SK-N-SH treated with all-trans-retinoic acid at 6 μM for 48 hours (cell line): ENCODE data around the gene KCNIP2.

Source experiments
- ATAC-seq: fragments of 200-7000 bp; cut with Tn5 transposase; 3 replicates; pipeline ENCODE4 v1.9.1; 2020; ENCODE audit warnings: mild to moderate bottlenecking, moderate library complexity
- ARNTL ChIP-seq: fragments of 450-650 bp; formaldehyde crosslinking; IDR thresholded peaks from 2 replicates; pipeline ENCODE4 v1.5.0; 2020; ENCODE audit warnings: low read depth, mild to moderate bottlenecking, moderate library complexity, borderline replicate concordance
- BACH2 ChIP-seq: fragments of 250-450 bp; sonication (Bioruptor Pico); IDR thresholded peaks from 2 replicates; pipeline ENCODE4 v1.9.0; 2021; ENCODE audit warnings: mild to moderate bottlenecking, borderline replicate concordance
- CSDC2 ChIP-seq: fragments of 250-450 bp; sonication (Bioruptor Pico); IDR thresholded peaks from 2 replicates; pipeline ENCODE4 v1.5.0; 2020; ENCODE audit warnings: mild to moderate bottlenecking, moderate library complexity
- ESRRG ChIP-seq: fragments of 250-450 bp; sonication (Bioruptor Pico); IDR thresholded peaks from 2 replicates; pipeline ENCODE4 v1.6.1; 2021; ENCODE audit warnings: mild to moderate bottlenecking
- GLIS3 ChIP-seq: fragments of 250-450 bp; sonication (Bioruptor Pico); IDR thresholded peaks from 2 replicates; pipeline ENCODE4 v1.5.0; 2020; ENCODE audit warnings: mild to moderate bottlenecking, moderate library complexity
- ISL1 ChIP-seq: fragments of 250-450 bp; sonication (Bioruptor Pico); IDR thresholded peaks from 2 replicates; pipeline ENCODE4 v2.1.2; 2022; ENCODE audit warnings: mild to moderate bottlenecking, moderate library complexity
- OSR1 ChIP-seq: fragments of 250-450 bp; sonication (Bioruptor Pico); IDR thresholded peaks from 2 replicates; pipeline ENCODE4 v1.8.0; 2022; ENCODE audit warnings: moderate library complexity, mild to moderate bottlenecking, inconsistent platforms
- PPARA ChIP-seq: fragments of 250-450 bp; sonication (Bioruptor Pico); IDR thresholded peaks from 2 replicates; pipeline ENCODE4 v1.5.0; 2020; ENCODE audit warnings: mild to moderate bottlenecking, borderline replicate concordance
- RARB ChIP-seq: fragments of 250-450 bp; sonication (Bioruptor Pico); IDR thresholded peaks from 2 replicates; pipeline ENCODE4 v1.8.0; 2021; ENCODE audit warnings: mild to moderate bottlenecking, moderate library complexity
- SNAI2 ChIP-seq: fragments of 250-450 bp; sonication (Bioruptor Pico); IDR thresholded peaks from 2 replicates; pipeline ENCODE4 v1.5.0; 2020; ENCODE audit warnings: mild to moderate bottlenecking, moderate library complexity
- TOX ChIP-seq: fragments of 250-450 bp; sonication (Bioruptor Pico); IDR thresholded peaks from 2 replicates; pipeline ENCODE4 v1.8.0; 2021; ENCODE audit warnings: mild to moderate bottlenecking, moderate library complexity, borderline replicate concordance
- ZFP30 ChIP-seq: fragments of 450-650 bp; formaldehyde crosslinking; IDR thresholded peaks from 2 replicates; pipeline ENCODE4 v1.5.0; 2022; ENCODE audit warnings: mild to moderate bottlenecking, moderate library complexity
- ZNF565 ChIP-seq: fragments of 450-650 bp; formaldehyde crosslinking; conservative IDR thresholded peaks from 2 replicates; pipeline ENCODE4 v1.5.0; 2020; ENCODE audit warnings: low read depth, mild to moderate bottlenecking, moderate library complexity
- ZNF70 ChIP-seq: fragments of 450-650 bp; formaldehyde crosslinking; IDR thresholded peaks from 2 replicates; pipeline ENCODE4 v1.5.0; 2020; ENCODE audit warnings: mild to moderate bottlenecking, moderate library complexity
- TF ChIP-seq, protein P1 (sequence below): fragments of 250-450 bp; sonication (Bioruptor Pico); IDR thresholded peaks from 2 replicates; pipeline ENCODE4 v1.5.1; 2020; ENCODE audit warnings: low read depth, mild to moderate bottlenecking, moderate library complexity
- TF ChIP-seq, protein P2 (sequence below): fragments of 250-450 bp; sonication (Bioruptor Pico); IDR thresholded peaks from 2 replicates; pipeline ENCODE4 v1.8.0; 2020; ENCODE audit warnings: mild to moderate bottlenecking, moderate library complexity, borderline replicate concordance
- TF ChIP-seq, protein P3 (sequence below): fragments of 250-450 bp; sonication (Bioruptor Pico); IDR thresholded peaks from 2 replicates; pipeline ENCODE4 v1.5.0; 2020; ENCODE audit warnings: mild to moderate bottlenecking, moderate library complexity
- TF ChIP-seq, protein P4 (sequence below): fragments of 250-450 bp; sonication (Bioruptor Pico); IDR thresholded peaks from 2 replicates; pipeline ENCODE4 v1.5.1; 2021; ENCODE audit warnings: mild to moderate bottlenecking, moderate library complexity
- TF ChIP-seq, protein P5 (sequence below): fragments of 250-450 bp; sonication (Bioruptor Pico); IDR thresholded peaks from 2 replicates; pipeline ENCODE4 v1.8.0; 2021; ENCODE audit warnings: low read depth, mild to moderate bottlenecking, moderate library complexity, borderline replicate concordance

KCNIP2 gene

DNA sequence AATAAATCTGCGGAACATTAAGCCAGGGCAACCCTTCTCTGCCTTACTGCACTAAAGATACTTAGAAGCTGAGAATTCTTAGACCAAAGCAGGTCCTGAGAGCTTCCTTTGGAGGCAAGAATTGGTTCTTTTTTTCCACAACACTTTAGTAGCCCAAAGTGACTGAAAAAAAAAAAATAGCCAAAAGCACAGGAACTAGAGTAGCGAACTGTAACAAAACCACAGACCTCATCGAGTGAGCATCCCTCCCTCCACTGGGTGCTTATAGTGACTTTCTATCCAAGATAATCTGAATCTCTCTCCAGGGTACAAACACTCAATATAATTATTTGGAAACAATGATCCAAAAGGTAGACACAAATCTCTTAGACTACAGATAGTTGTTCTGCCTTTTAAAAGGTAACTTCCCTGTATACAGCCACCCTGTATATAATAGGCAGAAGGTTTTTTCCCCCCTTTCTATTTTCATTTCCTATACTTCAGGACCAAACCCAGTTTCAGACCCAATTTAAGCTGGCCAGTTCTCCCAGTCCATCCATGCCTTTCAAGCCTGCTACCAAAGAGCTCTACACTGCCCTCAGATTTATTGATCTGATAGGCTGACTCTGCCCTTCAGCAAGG, 31.6 kb upstream of the KCNIP2 start:
- no peak for ATAC-seq
- TF ChIP-seq TOX (no peak), ESRRG (CRISPR knock-in tag) (no peak), CSDC2 (CRISPR knock-in tag) (no peak), RARB (no peak), ZFP30 (CRISPR knock-in tag) (no peak), ARNTL (no peak), ZNF565 (CRISPR knock-in tag) (no peak), OSR1 (CRISPR knock-in tag) (no peak), SNAI2 (no peak), BACH2 (CRISPR knock-in tag) (no peak), ZNF70 (CRISPR knock-in tag) (no peak), PPARA (no peak), ISL1 (CRISPR knock-in tag) (no peak)
- TF ChIP-seq, protein P1, sequence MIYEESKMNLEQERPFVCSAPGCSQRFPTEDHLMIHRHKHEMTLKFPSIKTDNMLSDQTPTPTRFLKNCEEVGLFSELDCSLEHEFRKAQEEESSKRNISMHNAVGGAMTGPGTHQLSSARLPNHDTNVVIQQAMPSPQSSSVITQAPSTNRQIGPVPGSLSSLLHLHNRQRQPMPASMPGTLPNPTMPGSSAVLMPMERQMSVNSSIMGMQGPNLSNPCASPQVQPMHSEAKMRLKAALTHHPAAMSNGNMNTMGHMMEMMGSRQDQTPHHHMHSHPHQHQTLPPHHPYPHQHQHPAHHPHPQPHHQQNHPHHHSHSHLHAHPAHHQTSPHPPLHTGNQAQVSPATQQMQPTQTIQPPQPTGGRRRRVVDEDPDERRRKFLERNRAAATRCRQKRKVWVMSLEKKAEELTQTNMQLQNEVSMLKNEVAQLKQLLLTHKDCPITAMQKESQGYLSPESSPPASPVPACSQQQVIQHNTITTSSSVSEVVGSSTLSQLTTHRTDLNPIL (CRISPR knock-in tag), result no peak
- TF ChIP-seq, protein P2, sequence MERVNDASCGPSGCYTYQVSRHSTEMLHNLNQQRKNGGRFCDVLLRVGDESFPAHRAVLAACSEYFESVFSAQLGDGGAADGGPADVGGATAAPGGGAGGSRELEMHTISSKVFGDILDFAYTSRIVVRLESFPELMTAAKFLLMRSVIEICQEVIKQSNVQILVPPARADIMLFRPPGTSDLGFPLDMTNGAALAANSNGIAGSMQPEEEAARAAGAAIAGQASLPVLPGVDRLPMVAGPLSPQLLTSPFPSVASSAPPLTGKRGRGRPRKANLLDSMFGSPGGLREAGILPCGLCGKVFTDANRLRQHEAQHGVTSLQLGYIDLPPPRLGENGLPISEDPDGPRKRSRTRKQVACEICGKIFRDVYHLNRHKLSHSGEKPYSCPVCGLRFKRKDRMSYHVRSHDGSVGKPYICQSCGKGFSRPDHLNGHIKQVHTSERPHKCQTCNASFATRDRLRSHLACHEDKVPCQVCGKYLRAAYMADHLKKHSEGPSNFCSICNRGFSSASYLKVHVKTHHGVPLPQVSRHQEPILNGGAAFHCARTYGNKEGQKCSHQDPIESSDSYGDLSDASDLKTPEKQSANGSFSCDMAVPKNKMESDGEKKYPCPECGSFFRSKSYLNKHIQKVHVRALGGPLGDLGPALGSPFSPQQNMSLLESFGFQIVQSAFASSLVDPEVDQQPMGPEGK (CRISPR knock-in tag), result no peak
- TF ChIP-seq, protein P3, sequence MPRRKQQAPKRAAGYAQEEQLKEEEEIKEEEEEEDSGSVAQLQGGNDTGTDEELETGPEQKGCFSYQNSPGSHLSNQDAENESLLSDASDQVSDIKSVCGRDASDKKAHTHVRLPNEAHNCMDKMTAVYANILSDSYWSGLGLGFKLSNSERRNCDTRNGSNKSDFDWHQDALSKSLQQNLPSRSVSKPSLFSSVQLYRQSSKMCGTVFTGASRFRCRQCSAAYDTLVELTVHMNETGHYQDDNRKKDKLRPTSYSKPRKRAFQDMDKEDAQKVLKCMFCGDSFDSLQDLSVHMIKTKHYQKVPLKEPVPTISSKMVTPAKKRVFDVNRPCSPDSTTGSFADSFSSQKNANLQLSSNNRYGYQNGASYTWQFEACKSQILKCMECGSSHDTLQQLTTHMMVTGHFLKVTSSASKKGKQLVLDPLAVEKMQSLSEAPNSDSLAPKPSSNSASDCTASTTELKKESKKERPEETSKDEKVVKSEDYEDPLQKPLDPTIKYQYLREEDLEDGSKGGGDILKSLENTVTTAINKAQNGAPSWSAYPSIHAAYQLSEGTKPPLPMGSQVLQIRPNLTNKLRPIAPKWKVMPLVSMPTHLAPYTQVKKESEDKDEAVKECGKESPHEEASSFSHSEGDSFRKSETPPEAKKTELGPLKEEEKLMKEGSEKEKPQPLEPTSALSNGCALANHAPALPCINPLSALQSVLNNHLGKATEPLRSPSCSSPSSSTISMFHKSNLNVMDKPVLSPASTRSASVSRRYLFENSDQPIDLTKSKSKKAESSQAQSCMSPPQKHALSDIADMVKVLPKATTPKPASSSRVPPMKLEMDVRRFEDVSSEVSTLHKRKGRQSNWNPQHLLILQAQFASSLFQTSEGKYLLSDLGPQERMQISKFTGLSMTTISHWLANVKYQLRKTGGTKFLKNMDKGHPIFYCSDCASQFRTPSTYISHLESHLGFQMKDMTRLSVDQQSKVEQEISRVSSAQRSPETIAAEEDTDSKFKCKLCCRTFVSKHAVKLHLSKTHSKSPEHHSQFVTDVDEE, result no peak
- TF ChIP-seq, protein P4, sequence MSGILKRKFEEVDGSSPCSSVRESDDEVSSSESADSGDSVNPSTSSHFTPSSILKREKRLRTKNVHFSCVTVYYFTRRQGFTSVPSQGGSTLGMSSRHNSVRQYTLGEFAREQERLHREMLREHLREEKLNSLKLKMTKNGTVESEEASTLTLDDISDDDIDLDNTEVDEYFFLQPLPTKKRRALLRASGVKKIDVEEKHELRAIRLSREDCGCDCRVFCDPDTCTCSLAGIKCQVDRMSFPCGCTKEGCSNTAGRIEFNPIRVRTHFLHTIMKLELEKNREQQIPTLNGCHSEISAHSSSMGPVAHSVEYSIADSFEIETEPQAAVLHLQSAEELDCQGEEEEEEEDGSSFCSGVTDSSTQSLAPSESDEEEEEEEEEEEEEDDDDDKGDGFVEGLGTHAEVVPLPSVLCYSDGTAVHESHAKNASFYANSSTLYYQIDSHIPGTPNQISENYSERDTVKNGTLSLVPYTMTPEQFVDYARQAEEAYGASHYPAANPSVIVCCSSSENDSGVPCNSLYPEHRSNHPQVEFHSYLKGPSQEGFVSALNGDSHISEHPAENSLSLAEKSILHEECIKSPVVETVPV (CRISPR knock-in tag), result no peak

DNA sequence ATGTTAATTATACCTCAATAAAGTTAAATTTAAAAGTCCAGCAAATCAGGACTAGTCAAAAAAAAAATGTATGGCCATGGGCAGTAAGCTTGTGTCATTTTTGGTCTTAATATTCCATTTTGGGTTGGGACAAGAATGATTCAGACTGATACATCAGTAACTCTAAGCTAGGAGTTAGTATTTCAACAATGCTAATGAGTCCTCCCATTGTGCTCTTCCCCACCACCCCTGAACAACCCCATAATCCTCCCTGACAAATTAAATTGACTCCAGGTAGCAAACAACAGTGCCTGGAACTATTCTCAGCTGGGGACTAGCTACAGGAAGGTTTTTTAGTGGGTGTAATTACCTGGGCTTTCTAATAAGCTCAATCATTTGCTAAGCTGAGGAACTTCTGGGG, 30.7 kb upstream of the KCNIP2 start:
- ATAC-seq, result no peak
- TF ChIP-seq PPARA, result no peak
- TF ChIP-seq, protein P2 (CRISPR knock-in tag), result no peak
- no peak for TF ChIP-seq ISL1 (CRISPR knock-in tag)
- TF ChIP-seq, protein P5, sequence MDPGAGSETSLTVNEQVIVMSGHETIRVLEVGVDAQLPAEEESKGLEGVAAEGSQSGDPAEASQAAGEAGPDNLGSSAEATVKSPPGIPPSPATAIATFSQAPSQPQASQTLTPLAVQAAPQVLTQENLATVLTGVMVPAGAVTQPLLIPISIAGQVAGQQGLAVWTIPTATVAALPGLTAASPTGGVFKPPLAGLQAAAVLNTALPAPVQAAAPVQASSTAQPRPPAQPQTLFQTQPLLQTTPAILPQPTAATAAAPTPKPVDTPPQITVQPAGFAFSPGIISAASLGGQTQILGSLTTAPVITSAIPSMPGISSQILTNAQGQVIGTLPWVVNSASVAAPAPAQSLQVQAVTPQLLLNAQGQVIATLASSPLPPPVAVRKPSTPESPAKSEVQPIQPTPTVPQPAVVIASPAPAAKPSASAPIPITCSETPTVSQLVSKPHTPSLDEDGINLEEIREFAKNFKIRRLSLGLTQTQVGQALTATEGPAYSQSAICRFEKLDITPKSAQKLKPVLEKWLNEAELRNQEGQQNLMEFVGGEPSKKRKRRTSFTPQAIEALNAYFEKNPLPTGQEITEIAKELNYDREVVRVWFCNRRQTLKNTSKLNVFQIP (CRISPR knock-in tag), result no peak
- no peak for TF ChIP-seq GLIS3 (CRISPR knock-in tag)

DNA sequence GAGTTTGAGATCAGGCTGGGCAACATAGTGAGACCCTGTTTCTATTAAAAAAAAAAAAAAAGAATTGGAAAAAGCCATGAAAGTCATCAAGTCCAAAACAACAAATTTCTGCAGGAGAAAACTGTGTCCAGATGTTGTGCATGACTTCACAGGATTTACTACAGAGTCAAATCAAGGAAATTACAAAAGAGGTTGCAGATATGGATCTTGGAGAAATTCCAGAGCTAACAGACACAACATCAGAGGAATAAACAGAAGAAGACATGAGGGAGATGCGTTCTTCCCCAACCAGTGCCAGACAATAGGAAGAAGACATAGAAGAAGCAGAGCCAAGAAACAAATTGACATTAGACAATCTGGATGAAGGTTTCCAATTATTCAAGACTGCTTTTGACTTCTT, 24.3 kb upstream of the KCNIP2 start:
- TF ChIP-seq ESRRG (CRISPR knock-in tag), result no peak
- TF ChIP-seq ZFP30 (CRISPR knock-in tag), result no peak
- no peak for TF ChIP-seq BACH2 (CRISPR knock-in tag)
- TF ChIP-seq ISL1 (CRISPR knock-in tag), result no peak
- TF ChIP-seq ARNTL, result no peak
- no peak for TF ChIP-seq RARB
- no peak for ATAC-seq
